ENCODE results near the gene PSMD3. TPM values are rescaled to one million over a fixed set of nuclear protein-coding genes. Genes with fewer than 3 reads are reported as not detected.

Gene PSMD3
- total RNA-seq: 102 and 105 TPM in 2 replicates

DNA sequence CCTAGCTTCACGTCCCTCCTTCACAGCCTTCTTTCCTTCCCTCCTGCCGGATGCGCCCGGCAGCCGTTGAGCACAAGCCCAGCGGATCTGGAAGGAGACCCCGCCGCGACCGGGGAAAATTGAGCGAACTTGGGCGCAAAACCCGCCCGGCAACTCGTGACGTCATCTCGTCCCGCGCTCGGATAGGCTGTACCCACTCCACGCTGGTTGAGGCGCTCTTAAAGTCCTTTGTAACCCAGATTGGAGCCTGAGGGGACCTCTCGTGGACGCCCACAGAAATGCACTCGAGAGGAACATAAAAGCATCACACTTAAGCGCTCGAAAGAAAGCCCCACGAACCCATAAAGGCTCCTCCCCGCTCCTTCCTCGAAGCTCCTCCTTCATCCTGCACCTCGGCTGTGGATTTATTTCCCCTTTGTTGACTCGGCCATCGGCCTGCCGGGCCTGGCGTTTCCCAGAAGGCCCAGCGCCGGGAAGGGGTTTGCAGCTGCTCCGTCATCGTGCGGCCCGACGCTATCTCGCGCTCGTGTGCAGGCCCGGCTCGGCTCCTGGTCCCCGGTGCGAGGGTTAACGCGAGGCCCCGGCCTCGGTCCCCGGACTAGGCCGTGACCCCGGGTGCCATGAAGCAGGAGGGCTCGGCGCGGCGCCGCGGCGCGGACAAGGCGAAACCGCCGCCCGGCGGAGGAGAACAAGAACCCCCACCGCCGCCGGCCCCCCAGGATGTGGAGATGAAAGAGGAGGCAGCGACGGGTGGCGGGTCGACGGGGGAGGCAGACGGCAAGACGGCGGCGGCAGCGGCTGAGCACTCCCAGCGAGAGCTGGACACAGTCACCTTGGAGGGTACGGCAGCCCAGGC lies at the start of gene PSMD3:
Gene PSMD3 (plus strand): TSS at position 457 of the 856 bp plus-strand sequence. CDS start 164 bp downstream, at position 621.

DNA sequence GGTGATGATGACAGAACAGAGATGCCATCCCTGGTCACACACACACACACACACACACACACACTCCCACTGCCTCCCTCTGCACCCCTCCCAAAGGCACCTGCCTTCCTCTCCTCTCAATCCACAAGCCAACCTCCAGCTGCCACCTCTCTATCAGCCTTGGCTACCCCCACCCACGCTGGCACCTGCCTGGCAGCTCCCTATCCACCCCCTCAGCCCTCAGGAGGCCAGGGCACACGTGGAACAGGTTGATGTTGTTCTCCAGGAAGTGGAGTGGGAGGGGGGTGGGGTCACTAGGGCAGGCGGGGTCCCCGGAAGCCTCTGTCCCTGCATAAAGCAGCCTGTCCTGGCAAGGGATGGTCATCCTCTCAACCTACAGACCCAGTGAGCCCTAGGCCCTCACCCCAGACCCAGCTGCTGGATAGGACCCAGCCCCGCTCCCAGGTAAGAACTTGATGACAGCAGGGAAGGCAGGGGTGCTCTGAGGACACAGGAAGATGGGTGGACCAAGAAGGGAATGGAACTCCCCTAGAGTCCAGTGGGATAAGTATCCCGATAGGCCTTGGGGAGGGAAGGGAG lies 17.9 kb upstream of the PSMD3 start, which contains the start of gene GSDMA:
Gene GSDMA (plus strand): TSS at position 363 of the 579 bp plus-strand sequence. CDS start 2,684 bp downstream, outside the sequence.

DNA sequence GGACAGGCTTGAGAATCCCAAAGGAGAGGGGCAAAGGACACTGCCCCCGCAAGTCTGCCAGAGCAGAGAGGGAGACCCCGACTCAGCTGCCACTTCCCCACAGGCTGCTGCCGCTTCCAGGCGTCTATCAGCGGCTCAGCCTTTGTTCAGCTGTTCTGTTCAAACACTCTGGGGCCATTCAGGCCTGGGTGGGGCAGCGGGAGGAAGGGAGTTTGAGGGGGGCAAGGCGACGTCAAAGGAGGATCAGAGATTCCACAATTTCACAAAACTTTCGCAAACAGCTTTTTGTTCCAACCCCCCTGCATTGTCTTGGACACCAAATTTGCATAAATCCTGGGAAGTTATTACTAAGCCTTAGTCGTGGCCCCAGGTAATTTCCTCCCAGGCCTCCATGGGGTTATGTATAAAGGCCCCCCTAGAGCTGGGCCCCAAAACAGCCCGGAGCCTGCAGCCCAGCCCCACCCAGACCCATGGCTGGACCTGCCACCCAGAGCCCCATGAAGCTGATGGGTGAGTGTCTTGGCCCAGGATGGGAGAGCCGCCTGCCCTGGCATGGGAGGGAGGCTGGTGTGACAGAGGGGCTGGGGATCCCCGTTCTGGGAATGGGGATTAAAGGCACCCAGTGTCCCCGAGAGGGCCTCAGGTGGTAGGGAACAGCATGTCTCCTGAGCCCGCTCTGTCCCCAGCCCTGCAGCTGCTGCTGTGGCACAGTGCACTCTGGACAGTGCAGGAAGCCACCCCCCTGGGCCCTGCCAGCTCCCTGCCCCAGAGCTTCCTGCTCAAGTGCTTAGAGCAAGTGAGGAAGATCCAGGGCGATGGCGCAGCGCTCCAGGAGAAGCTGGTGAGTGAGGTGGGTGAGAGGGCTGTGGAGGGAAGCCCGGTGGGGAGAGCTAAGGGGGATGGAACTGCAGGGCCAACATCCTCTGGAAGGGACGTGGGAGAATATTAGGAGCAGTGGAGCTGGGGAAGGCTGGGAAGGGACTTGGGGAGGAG lies 34.7 kb downstream of the PSMD3 start, which contains the start of gene CSF3:
Gene CSF3 (plus strand): TSS at position 436 of the 993 bp plus-strand sequence. CDS start 35 bp downstream, at position 471.

Other genes with a start within 250 kb of the PSMD3 start
- gene GRB7, start 242.9 kb upstream of the PSMD3 start, total RNA-seq: 8.3 and 19.0 TPM in 2 replicates
- under 0.01 TPM in 1 of 2 replicates, not detected in the other for gene IKZF3, start 116.5 kb upstream of the PSMD3 start, total RNA-seq
- gene ZPBP2, start 112.6 kb upstream of the PSMD3 start, total RNA-seq: not detected in 2 replicates
- gene GSDMB, start 62.2 kb upstream of the PSMD3 start, total RNA-seq: 2.4 and 2.8 TPM in 2 replicates
- gene ORMDL3, start 53.2 kb upstream of the PSMD3 start, total RNA-seq: 40.1 and 44.1 TPM in 2 replicates
- not detected in 2 replicates for gene LRRC3C, start 53.1 kb upstream of the PSMD3 start, total RNA-seq
- gene GSDMA, start 17.8 kb upstream of the PSMD3 start, total RNA-seq: 0.72 TPM in 1 of 2 replicates, not detected in the other
- 0.96 TPM in 1 of 2 replicates, not detected in the other for gene CSF3, start 34.6 kb downstream of the PSMD3 start, total RNA-seq
- gene MED24, start 73.6 kb downstream of the PSMD3 start, total RNA-seq: 26.5 and 38.2 TPM in 2 replicates
- gene THRA, start 82.2 kb downstream of the PSMD3 start, total RNA-seq: 8.1 and 8.9 TPM in 2 replicates
- 0.72 and 1.9 TPM in 2 replicates for gene NR1D1, start 119.8 kb downstream of the PSMD3 start, total RNA-seq
- gene MSL1, start 141.2 kb downstream of the PSMD3 start, total RNA-seq: 23.9 and 32.0 TPM in 2 replicates
- 10.4 and 14.5 TPM in 2 replicates for gene CASC3, start 159.7 kb downstream of the PSMD3 start, total RNA-seq
- 9.6 and 61.4 TPM in 2 replicates for gene RAPGEFL1, start 196.7 kb downstream of the PSMD3 start, total RNA-seq
- 7.0 and 7.7 TPM in 2 replicates for gene WIPF2, start 238.5 kb downstream of the PSMD3 start, total RNA-seq